Prostate gland (tissue), 2 donors: ENCODE results near the gene TAF5L. TPM values are rescaled to one million over a fixed set of nuclear protein-coding genes. Genes with fewer than 3 reads are reported as not detected.

Experiments used
- DNase-seq: peaks from one replicate; pipeline ENCODE4 v3.0.0-alpha.2; 2019; ENCODE audit warnings: low spot score
- H3K27ac ChIP-seq, 2 donors: fragments of 200-600 bp; sonication (generic); 2 replicates each; pipeline ENCODE4 v1.5.1; 2017 to 2019
- H3K27me3 ChIP-seq: fragments of 200-600 bp; sonication (generic); replicated peaks from 2 replicates; pipeline ENCODE4 v1.5.1; 2019; ENCODE audit not compliant: insufficient read depth
- H3K36me3 ChIP-seq, 2 donors: fragments of 200-600 bp; sonication (generic); 1 replicate in 1 of 2; 2 replicates in 1 of 2; pipeline versions ENCODE4 v1.5.1 to v1.8.1; 2017 to 2019
- H3K4me1 ChIP-seq: fragments of 200-600 bp; sonication (generic); replicated peaks from 2 replicates; pipeline ENCODE4 v1.5.1; 2019
- H3K4me3 ChIP-seq, 2 donors: fragments of 200-600 bp; sonication (generic); 2 replicates each; pipeline ENCODE4 v1.5.1; 2017 to 2019
- H3K9me3 ChIP-seq: fragments of 200-600 bp; sonication (generic); 2 replicates; pipeline ENCODE4 v1.5.1; 2017
- POLR2A ChIP-seq: fragments of 450-650 bp; IDR thresholded peaks from one replicate; pipeline ENCODE4 v1.6.1; 2016; ENCODE audit warnings: antibody characterized with exemption, mild to moderate bottlenecking
- POLR2AphosphoS5 ChIP-seq: sonication (generic); formaldehyde crosslinking; IDR thresholded peaks from one replicate; pipeline ENCODE4 v1.6.1; 2017; ENCODE audit warnings: antibody characterized with exemption
- WGBS: methylation state at CpG from one replicate; pipeline ENCODE4 v1.1.5; 2018; 5-methylcytosine and 5-hydroxymethylcytosine counted together
- intact Hi-C: fragments of 100-400 bp; cut with DNase I; formaldehyde crosslinking; loops from one replicate; pipeline ENCODE4 v1.14.2; 2022
- total RNA-seq, 2 donors: library from RNA; depleted of rRNA; stranded (reverse); fragments of >200 nt; gene quantifications; one replicate each; pipeline ENCODE4 v1.1.0, GENCODE V29; 2016
- TF ChIP-seq, protein P1 (sequence below), 4 experiments: fragments of 200-600 bp in 2 of 4; fragments of 450-650 bp in 2 of 4; sonication (generic) in 2 of 4; IDR thresholded peaks; 1 replicate in 3 of 4; 2 replicates in 1 of 4; pipeline ENCODE4 v1.5.1; 2016 to 2019; ENCODE audit warnings: antibody characterized with exemption in 4 of 4, mild to moderate bottlenecking in 2 of 4, moderate library complexity in 2 of 4

TAF5L gene
- total RNA-seq, 2 donors from 2014 or later: 14.0 to 17.2 TPM

DNA sequence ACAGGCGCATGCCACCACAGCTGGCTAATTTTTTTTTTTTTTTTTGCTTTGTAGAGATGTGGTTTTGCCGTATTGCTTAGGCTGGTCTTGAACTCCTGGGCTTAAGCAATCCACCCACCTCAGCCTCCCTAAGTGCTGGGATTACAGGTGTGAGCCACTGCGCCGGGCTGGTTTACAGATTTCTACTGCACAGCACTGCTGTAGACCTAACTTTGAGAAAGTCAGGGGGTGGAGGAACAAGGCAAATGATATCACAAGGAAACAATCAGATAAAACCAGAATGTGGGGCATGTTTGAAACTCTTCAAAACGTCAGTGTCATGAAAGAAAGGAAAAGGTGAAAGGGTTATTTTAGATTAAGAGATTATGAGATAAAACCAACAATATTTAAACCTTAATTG, 45.4 kb upstream of the TAF5L start:
- no peaks in the 10 kb centered on the region for H3K27me3 ChIP-seq
- TF ChIP-seq, protein P1, sequence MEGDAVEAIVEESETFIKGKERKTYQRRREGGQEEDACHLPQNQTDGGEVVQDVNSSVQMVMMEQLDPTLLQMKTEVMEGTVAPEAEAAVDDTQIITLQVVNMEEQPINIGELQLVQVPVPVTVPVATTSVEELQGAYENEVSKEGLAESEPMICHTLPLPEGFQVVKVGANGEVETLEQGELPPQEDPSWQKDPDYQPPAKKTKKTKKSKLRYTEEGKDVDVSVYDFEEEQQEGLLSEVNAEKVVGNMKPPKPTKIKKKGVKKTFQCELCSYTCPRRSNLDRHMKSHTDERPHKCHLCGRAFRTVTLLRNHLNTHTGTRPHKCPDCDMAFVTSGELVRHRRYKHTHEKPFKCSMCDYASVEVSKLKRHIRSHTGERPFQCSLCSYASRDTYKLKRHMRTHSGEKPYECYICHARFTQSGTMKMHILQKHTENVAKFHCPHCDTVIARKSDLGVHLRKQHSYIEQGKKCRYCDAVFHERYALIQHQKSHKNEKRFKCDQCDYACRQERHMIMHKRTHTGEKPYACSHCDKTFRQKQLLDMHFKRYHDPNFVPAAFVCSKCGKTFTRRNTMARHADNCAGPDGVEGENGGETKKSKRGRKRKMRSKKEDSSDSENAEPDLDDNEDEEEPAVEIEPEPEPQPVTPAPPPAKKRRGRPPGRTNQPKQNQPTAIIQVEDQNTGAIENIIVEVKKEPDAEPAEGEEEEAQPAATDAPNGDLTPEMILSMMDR (IDR thresholded peaks at IDR 0.05): no peak
- TF ChIP-seq POLR2AphosphoS5 (no peak), POLR2A (no peak)
- H3K4me3 ChIP-seq: no peak overlapping the region
- no peaks in the 10 kb centered on the region for H3K4me1 ChIP-seq
- no peaks in the 10 kb centered on the region for H3K36me3 ChIP-seq
- WGBS: 71% methylated on average over 5 of the region's 5 CpGs
- H3K9me3 ChIP-seq: no peaks in the 10 kb centered on the region
- intact Hi-C loops: no loop called here
- no peak for DNase-seq
- no peak overlapping the region for H3K27ac ChIP-seq

- intact Hi-C loops: no loop called here
- H3K9me3 ChIP-seq: no peaks in the 10 kb centered on the region
- no peaks in the 10 kb centered on the region for H3K4me1 ChIP-seq
- DNase-seq: no peak
- H3K4me3 ChIP-seq: no peak overlapping the region
- 78% methylated on average over 4 of the region's 4 CpGs for WGBS
- no peak for TF ChIP-seq POLR2AphosphoS5
- TF ChIP-seq, protein P1 (IDR thresholded peaks at IDR 0.05): no peak
- TF ChIP-seq POLR2A: no peak
- H3K27ac ChIP-seq: no peak overlapping the region
- H3K36me3 ChIP-seq: no peaks in the 10 kb centered on the region
- no peaks in the 10 kb centered on the region for H3K27me3 ChIP-seq
Observed at GRCh38 chr1:229669333-229669732, 43.4 kb upstream of the TAF5L start.

GRCh38 chr1:229666585-229666984, 40.7 kb upstream of the TAF5L start:
- no peaks in the 10 kb centered on the region for H3K27me3 ChIP-seq
- no peak for DNase-seq
- no peaks in the 10 kb centered on the region for H3K9me3 ChIP-seq
- H3K4me3 ChIP-seq: no peak overlapping the region
- no peaks in the 10 kb centered on the region for H3K4me1 ChIP-seq
- WGBS: 86% methylated on average over 4 of the region's 4 CpGs
- H3K36me3 ChIP-seq: no peaks in the 10 kb centered on the region
- intact Hi-C loops: no loop called here
- no peak for TF ChIP-seq POLR2AphosphoS5
- TF ChIP-seq, protein P1 (IDR thresholded peaks at IDR 0.05): no peak
- TF ChIP-seq POLR2A: no peak
- no peak overlapping the region for H3K27ac ChIP-seq

DNA sequence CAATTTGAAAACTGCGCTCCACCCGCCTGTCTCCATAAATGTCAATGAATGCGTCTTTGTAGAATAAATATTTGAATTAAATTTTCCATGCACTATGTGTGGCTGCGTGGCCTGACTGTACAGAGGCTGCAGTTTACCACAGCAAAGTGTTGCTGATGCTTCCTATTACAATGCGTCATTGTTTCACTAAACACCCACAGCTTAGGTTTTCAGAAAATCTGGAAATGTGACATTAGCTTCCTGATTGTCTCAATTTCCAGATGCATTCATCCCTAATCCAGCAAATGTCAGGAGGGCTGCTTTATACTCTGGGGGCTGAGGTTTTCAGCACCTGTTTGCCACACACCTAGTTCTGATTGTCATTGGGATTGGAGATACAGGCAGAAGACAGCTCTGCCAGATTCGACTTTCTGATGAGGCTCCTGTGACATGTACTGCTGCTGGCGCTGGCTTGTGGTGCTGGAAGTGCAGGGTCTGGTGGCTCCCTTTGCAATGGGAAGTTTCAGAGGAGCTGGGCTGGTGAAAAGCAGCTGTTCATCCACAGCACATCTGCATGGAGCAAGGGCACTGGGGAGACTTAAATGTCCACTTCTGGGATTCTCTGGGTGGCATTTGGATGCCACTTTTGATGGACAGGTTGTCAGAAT, 40.1 kb upstream of the TAF5L start:
- TF ChIP-seq POLR2AphosphoS5 (no peak), POLR2A (no peak)
- TF ChIP-seq, protein P1 (IDR thresholded peaks at IDR 0.05): no peak
- H3K4me3 ChIP-seq: no peak overlapping the region
- no peaks in the 10 kb centered on the region for H3K9me3 ChIP-seq
- WGBS: 72% methylated on average over 5 of the region's 7 CpGs
- intact Hi-C loops: no loop called here
- no peak for DNase-seq
- no peak overlapping the region for H3K27ac ChIP-seq
- H3K4me1 ChIP-seq: no peaks in the 10 kb centered on the region
- H3K27me3 ChIP-seq: no peaks in the 10 kb centered on the region
- no peaks in the 10 kb centered on the region for H3K36me3 ChIP-seq

DNA sequence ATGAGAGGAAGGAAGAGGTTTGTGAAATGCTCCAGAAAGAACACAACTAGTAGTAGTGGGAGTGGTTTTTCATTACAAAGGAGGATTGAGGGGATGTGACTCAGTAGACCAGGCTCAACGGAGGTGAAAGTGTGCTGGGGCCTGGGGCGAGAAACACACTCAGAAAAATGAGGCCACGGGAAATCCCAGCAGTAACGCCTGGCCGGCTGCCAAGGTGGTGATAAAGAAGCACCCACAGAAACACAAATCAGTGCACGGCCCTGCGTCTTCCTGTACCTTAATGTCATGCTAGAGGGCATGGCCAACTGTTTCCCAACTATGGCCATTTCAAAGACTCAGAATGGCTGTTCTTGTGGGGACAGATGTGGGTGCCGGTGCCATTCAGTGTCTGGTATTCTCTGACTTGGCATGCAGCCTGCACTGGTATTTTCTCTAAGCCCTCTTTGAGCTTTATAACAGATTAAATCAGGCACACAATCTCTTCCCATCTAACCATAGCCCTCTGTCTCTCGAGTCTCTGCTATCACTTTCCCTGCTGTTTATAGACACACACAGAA, 38.3 kb upstream of the TAF5L start:
- no peak overlapping the region for H3K27ac ChIP-seq
- H3K27me3 ChIP-seq: no peaks in the 10 kb centered on the region
- 65% methylated on average over 9 of the region's 9 CpGs for WGBS
- H3K9me3 ChIP-seq: no peaks in the 10 kb centered on the region
- intact Hi-C loops: loop anchor here (5.0 kb wide), 2 partner anchors 408 to 543 kb away; no protein-coding TSS in a partner anchor
- no peak for TF ChIP-seq POLR2AphosphoS5
- TF ChIP-seq, protein P1 (IDR thresholded peaks at IDR 0.05): no peak
- TF ChIP-seq POLR2A: no peak
- DNase-seq: no peak
- H3K36me3 ChIP-seq: peaks cover 0 to 3% of the 10 kb centered on the region in 2 donors
- no peaks in the 10 kb centered on the region for H3K4me1 ChIP-seq
- no peak overlapping the region for H3K4me3 ChIP-seq
